A549 (cell line): ENCODE results near the gene NOSIP. TPM values are rescaled to one million over a fixed set of nuclear protein-coding genes. Genes with fewer than 3 reads are reported as not detected.

ENCODE experiments used
- ATAC-seq, 2 experiments: fragments of 200-7000 bp in 1 of 2; fragments of >200 bp in 1 of 2; cut with Nextera tagmentation in 1 of 2; cut with Tn5 transposase in 1 of 2; 3 replicates each; pipeline versions ENCODE4 v1.8.0 to v1.9.1; 2018 to 2020; ENCODE audit warnings: mild to moderate bottlenecking in 1 of 2, moderate library complexity in 1 of 2
- CTCF ChIA-PET: fragments of 300-600 bp; sonication (Branson Sonifier 250); formaldehyde crosslinking; extraction: SDS; loops from one replicate; lab custom pipeline; 2021; ENCODE audit warnings: antibody characterized with exemption, inconsistent platforms; lab: Yijun Ruan, JAX
- POLR2A ChIA-PET: fragments of 350-600 bp; formaldehyde crosslinking; extraction: SDS; loops from one replicate; lab custom pipeline; 2021; ENCODE audit warnings: antibody characterized with exemption, inconsistent platforms; lab: Yijun Ruan, JAX
- DNase-seq, 2 experiments: peaks; one replicate each; pipeline versions ENCODE4 v3.0.0 to v3.0.0-alpha.2; 2011 to 2016; ENCODE audit warnings: low read depth in 1 of 2, low spot score in 1 of 2
- FAIRE-seq: peaks from 2 replicates; lab custom pipeline; 2011; peaks lifted over from hg19 to GRCh38; lab: Jason Lieb, UNC
- H3K27ac ChIP-seq, 2 experiments: fragments of >200 bp; sonication (Bioruptor Twin); formaldehyde crosslinking; 3 replicates each; pipeline ENCODE4 v1.5.1; 2016 to 2017
- H3K4me1 ChIP-seq: fragments of >200 bp; sonication (Bioruptor Twin); formaldehyde crosslinking; 3 replicates; pipeline ENCODE4 v1.6.1; 2016
- H3K4me2 ChIP-seq: fragments of >200 bp; sonication (Bioruptor Twin); formaldehyde crosslinking; 3 replicates; pipeline ENCODE4 v1.6.1; 2016
- H3K4me3 ChIP-seq: fragments of >200 bp; sonication (Bioruptor Twin); formaldehyde crosslinking; 3 replicates; pipeline ENCODE4 v1.5.1; 2016
- H3K9me3 ChIP-seq: fragments of >200 bp; sonication (Bioruptor Twin); formaldehyde crosslinking; 3 replicates; pipeline ENCODE4 v1.6.1; 2016
- CHD4 ChIP-seq: fragments of 200-600 bp; sonication (generic); IDR thresholded peaks from 2 replicates; pipeline ENCODE4 v1.6.1; 2016; ENCODE audit warnings: antibody characterized with exemption, mild to moderate bottlenecking, borderline replicate concordance
- FOXS1 ChIP-seq: fragments of 250-450 bp; sonication (Bioruptor Pico); IDR thresholded peaks from 2 replicates; pipeline ENCODE4 v1.5.0; 2020; ENCODE audit warnings: mild to moderate bottlenecking, moderate library complexity
- HDAC2 ChIP-seq: fragments of 200-600 bp; sonication (generic); IDR thresholded peaks from 2 replicates; pipeline ENCODE4 v1.6.1; 2016
- HOXA7 ChIP-seq: fragments of 250-450 bp; sonication (Bioruptor Pico); IDR thresholded peaks from 2 replicates; pipeline ENCODE4 v1.5.0; 2020; ENCODE audit warnings: mild to moderate bottlenecking, moderate library complexity
- HOXB5 ChIP-seq: fragments of 250-450 bp; sonication (Bioruptor Pico); IDR thresholded peaks from 2 replicates; pipeline ENCODE4 v1.5.0; 2020; ENCODE audit warnings: mild to moderate bottlenecking, moderate library complexity
- JUN ChIP-seq, 2 experiments: fragments of >200 bp; sonication (Bioruptor Twin); formaldehyde crosslinking; IDR thresholded peaks; 2 replicates in 1 of 2; 3 replicates in 1 of 2; pipeline ENCODE4 v1.6.1; 2016 to 2017
- KDM1A ChIP-seq: fragments of 200-600 bp; sonication (generic); IDR thresholded peaks from 2 replicates; pipeline ENCODE4 v1.6.1; 2016; ENCODE audit warnings: low read depth, mild to moderate bottlenecking
- KDM5A ChIP-seq: fragments of 200-600 bp; sonication (generic); IDR thresholded peaks from 2 replicates; pipeline ENCODE4 v1.6.1; 2016; ENCODE audit warnings: antibody characterized with exemption, mild to moderate bottlenecking
- MAZ ChIP-seq: fragments of 150-350 bp; IDR thresholded peaks from 2 replicates; pipeline ENCODE4 v1.6.1; 2014; ENCODE audit warnings: antibody characterized with exemption, low read depth, low read length, borderline replicate concordance
- NFE2L2 ChIP-seq: fragments of 150-350 bp; conservative IDR thresholded peaks from 2 replicates; pipeline ENCODE4 v1.6.1; 2014; ENCODE audit warnings: low read length
- NPAS2 ChIP-seq: fragments of 250-450 bp; sonication (Bioruptor Pico); IDR thresholded peaks from 2 replicates; pipeline ENCODE4 v1.8.0; 2022; ENCODE audit warnings: mild to moderate bottlenecking, moderate library complexity, borderline replicate concordance
- POLR2A ChIP-seq: IDR thresholded peaks from 2 replicates; pipeline ENCODE4 v1.6.1; 2012; ENCODE audit warnings: mild to moderate bottlenecking, low read length
- RNF2 ChIP-seq: fragments of 200-600 bp; sonication (generic); IDR thresholded peaks from 2 replicates; pipeline ENCODE4 v1.6.1; 2016; ENCODE audit warnings: low read depth, mild to moderate bottlenecking, antibody characterized with exemption, moderate library complexity, borderline replicate concordance
- SMC3 ChIP-seq: fragments of >200 bp; sonication (Bioruptor Twin); formaldehyde crosslinking; IDR thresholded peaks from 3 replicates; pipeline ENCODE4 v1.6.1; 2018; ENCODE audit warnings: inconsistent platforms
- TFCP2L1 ChIP-seq: fragments of 250-450 bp; sonication (Bioruptor Pico); IDR thresholded peaks from 2 replicates; pipeline ENCODE4 v1.5.0; 2021; ENCODE audit warnings: mild to moderate bottlenecking
- TP53 ChIP-seq: fragments of 250-450 bp; sonication (Bioruptor Pico); IDR thresholded peaks from 2 replicates; pipeline ENCODE4 v1.5.0; 2021; ENCODE audit warnings: mild to moderate bottlenecking, moderate library complexity
- ZC3H11A ChIP-seq: fragments of 450-650 bp; IDR thresholded peaks from 2 replicates; pipeline ENCODE4 v1.6.1; 2014; ENCODE audit warnings: antibody characterized with exemption, mild to moderate bottlenecking
- WGBS: methylation state at CpG from one replicate; pipeline ENCODE4 v1.1.6; 2017; ENCODE audit errors: missing lambda C conversion rate; 5-methylcytosine and 5-hydroxymethylcytosine counted together
- polyA plus RNA-seq, 4 experiments: library from polyadenylated mRNA; depleted of rRNA in 3 of 4; stranded (reverse); fragments of >200 nt; fragmentation: RNase III in 1 of 4; extraction: RNeasy Plus Mini Kit Qiagen cat#74134 plus additional on column Dnase treatment in 1 of 4; gene quantifications; 2 replicates in 3 of 4; 3 replicates in 1 of 4; pipeline ENCODE4 v1.2.3, GENCODE V29; 2011 to 2017
- TF ChIP-seq, protein P1 (sequence below): IDR thresholded peaks from 2 replicates; pipeline ENCODE4 v1.6.1; 2012
- TF ChIP-seq, protein P2 (sequence below): fragments of 250-450 bp; sonication (Bioruptor Pico); IDR thresholded peaks from 2 replicates; pipeline ENCODE4 v1.5.0; 2021; ENCODE audit warnings: mild to moderate bottlenecking, moderate library complexity, borderline replicate concordance
- TF ChIP-seq, protein P3 (sequence below): fragments of 200-600 bp; sonication (generic); IDR thresholded peaks from 2 replicates; pipeline ENCODE4 v1.6.1; 2016; ENCODE audit warnings: antibody characterized with exemption, mild to moderate bottlenecking, moderate library complexity

Gene NOSIP
- polyA plus RNA-seq, 2 of the 4 experiments (the other 2 are of a cell fraction): 49.0 to 101 TPM

DNA sequence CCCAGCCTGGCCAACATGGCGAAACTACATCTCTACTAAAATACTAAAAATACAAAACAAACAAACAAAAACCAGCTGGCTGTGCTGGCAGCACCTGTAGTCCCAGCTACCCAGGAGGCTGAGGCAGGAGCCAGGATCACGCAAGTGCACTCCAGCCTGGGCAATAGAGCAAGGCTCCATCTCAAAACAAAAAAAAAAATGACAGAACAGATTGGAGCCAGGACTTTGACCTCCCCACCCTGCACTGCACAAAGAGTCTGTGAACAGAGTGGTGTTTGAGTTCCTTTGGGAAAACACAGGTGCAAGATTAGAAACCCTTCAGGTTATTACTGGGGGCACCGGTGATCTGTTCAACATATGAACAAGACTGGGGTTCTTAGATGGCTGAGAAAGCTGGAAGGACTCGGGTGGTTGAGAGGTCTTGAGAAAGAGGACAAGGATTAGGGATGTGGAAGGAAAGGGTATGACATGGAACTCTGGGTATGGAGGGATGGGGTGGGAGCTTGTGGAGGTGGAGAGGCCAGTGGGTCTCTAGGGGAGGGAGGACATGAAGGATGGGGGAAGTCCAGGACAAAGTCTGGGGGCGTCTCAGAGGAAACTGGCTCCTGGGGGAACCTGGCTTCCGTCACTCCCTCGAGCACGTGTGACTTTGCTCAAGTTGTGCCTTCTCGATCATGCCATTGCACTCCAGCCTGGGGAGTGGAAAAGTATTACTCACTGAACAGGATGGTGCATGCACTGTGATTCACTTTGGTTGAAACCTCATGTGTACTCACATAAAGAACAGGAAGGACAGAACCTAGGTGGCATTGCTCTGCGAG, 26.7 kb downstream of the NOSIP start (continued):
- TF ChIP-seq, protein P1, sequence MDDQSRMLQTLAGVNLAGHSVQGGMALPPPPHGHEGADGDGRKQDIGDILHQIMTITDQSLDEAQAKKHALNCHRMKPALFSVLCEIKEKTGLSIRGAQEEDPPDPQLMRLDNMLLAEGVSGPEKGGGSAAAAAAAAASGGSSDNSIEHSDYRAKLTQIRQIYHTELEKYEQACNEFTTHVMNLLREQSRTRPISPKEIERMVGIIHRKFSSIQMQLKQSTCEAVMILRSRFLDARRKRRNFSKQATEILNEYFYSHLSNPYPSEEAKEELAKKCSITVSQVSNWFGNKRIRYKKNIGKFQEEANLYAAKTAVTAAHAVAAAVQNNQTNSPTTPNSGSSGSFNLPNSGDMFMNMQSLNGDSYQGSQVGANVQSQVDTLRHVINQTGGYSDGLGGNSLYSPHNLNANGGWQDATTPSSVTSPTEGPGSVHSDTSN: no peak
- no peak for TF ChIP-seq MAZ
- TF ChIP-seq TFCP2L1: no peak

DNA sequence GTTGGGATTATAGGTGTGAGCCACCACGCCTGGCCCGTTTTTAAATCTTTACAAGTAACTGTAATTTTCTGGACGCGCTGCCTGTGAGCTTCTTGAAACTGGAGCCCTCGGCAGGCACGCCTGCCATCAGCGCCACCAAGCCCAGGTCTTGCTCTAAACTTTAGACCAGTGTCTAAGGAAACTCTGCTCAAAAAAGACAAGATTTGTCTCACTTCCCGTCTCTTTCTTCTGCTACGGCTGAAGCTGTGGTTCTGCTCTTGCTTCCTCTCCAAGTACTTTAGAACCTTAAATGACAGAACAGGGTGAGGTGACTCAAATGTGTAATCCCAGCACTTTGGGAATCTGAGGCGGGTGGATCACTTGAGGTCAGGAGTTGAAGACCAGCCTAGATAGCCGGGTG, 27.6 kb downstream of the NOSIP start:
- no peak overlapping the region for H3K4me2 ChIP-seq
- POLR2A ChIA-PET: no interaction called here

More for the DNA sequence above, 27.6 kb downstream of the NOSIP start:
- no peak for DNase-seq
- no peak for FAIRE-seq
- no peak for TF ChIP-seq KDM5A
- no peak for TF ChIP-seq HDAC2
- TF ChIP-seq JUN (IDR thresholded peaks at IDR 0.05): no peak
- no peak for TF ChIP-seq ZC3H11A
- TF ChIP-seq, protein P2, sequence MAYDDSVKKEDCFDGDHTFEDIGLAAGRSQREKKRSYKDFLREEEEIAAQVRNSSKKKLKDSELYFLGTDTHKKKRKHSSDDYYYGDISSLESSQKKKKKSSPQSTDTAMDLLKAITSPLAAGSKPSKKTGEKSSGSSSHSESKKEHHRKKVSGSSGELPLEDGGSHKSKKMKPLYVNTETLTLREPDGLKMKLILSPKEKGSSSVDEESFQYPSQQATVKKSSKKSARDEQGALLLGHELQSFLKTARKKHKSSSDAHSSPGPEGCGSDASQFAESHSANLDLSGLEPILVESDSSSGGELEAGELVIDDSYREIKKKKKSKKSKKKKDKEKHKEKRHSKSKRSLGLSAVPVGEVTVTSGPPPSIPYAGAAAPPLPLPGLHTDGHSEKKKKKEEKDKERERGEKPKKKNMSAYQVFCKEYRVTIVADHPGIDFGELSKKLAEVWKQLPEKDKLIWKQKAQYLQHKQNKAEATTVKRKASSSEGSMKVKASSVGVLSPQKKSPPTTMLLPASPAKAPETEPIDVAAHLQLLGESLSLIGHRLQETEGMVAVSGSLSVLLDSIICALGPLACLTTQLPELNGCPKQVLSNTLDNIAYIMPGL (CRISPR knock-in tag): no peak
- no peak for TF ChIP-seq SMC3
- no peak for TF ChIP-seq RNF2
- TF ChIP-seq, protein P3, sequence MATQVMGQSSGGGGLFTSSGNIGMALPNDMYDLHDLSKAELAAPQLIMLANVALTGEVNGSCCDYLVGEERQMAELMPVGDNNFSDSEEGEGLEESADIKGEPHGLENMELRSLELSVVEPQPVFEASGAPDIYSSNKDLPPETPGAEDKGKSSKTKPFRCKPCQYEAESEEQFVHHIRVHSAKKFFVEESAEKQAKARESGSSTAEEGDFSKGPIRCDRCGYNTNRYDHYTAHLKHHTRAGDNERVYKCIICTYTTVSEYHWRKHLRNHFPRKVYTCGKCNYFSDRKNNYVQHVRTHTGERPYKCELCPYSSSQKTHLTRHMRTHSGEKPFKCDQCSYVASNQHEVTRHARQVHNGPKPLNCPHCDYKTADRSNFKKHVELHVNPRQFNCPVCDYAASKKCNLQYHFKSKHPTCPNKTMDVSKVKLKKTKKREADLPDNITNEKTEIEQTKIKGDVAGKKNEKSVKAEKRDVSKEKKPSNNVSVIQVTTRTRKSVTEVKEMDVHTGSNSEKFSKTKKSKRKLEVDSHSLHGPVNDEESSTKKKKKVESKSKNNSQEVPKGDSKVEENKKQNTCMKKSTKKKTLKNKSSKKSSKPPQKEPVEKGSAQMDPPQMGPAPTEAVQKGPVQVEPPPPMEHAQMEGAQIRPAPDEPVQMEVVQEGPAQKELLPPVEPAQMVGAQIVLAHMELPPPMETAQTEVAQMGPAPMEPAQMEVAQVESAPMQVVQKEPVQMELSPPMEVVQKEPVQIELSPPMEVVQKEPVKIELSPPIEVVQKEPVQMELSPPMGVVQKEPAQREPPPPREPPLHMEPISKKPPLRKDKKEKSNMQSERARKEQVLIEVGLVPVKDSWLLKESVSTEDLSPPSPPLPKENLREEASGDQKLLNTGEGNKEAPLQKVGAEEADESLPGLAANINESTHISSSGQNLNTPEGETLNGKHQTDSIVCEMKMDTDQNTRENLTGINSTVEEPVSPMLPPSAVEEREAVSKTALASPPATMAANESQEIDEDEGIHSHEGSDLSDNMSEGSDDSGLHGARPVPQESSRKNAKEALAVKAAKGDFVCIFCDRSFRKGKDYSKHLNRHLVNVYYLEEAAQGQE: no peak
- no peak for TF ChIP-seq FOXS1
- no peak for TF ChIP-seq POLR2A
- TF ChIP-seq NPAS2: no peak
- TF ChIP-seq KDM1A: no peak
- TF ChIP-seq, protein P1: no peak
- no peak for TF ChIP-seq HOXA7 (CRISPR knock-in tag)
- TF ChIP-seq HOXB5 (CRISPR knock-in tag): no peak
- TF ChIP-seq TP53 (CRISPR knock-in tag): no peak
- TF ChIP-seq CHD4: no peak
- TF ChIP-seq NFE2L2: no peak
- 94% methylated on average over 11 of the region's 11 CpGs for whole genome bisulfite sequencing
- Histone ChIP-seq H3K27ac (no peak overlapping the region), H3K4me1 (no peaks in the 10 kb centered on the region; the same call in 1 of the 3 replicates), H3K4me3 (no peak overlapping the region), H3K9me3 (no peaks in the 10 kb centered on the region)
- CTCF ChIA-PET: interaction anchor here (0.6 to 19.1 kb wide), 5 partner anchors 9 to 85 kb away, joined by 3 to 426 read pairs (median 8); partner anchors contain the start of genes NOSIP and PRRG2
- ATAC-seq: no peak
